ENCODE results near the gene USH1G. TPM values are rescaled to one million over a fixed set of nuclear protein-coding genes. Genes with fewer than 3 reads are reported as not detected.

The USH1G gene
- total RNA-seq, 1 donor from 2014 or later: 0.14 TPM

DNA sequence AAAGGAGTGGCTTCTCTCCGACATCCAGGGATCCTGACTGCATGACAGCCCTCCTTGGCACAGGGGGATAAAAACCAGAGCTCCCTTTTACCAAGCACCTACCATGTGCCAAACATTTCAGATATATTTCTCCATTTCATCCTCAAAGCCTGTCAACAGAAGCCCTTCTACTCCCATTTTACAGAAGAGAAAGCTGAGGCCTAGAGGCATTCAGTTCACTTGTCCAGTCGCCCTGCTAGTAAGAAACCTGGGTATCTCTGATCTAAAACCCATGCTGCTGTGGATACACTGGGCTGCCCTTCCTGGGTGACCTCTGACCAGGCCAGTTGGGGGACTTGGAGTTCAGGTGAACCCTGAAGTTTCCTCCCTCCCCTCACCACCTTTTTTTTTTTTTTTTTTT, 44.4 kb downstream of the USH1G start:
- H3K9ac ChIP-seq (ENCODE audit: low read length): no peak overlapping the region
- Mint-ChIP-seq H3K36me3 (ENCODE audit: low read depth, unreplicated experiment) (no peaks in the 10 kb centered on the region), H3K9me3 (ENCODE audit: unreplicated experiment) (no peaks in the 10 kb centered on the region), H3K27me3 (ENCODE audit: low read depth, unreplicated experiment) (peaks cover 33% of the 10 kb centered on the region), H3K4me1 (ENCODE audit: low read depth, unreplicated experiment) (no peaks in the 10 kb centered on the region), H3K27ac (ENCODE audit: unreplicated experiment) (no peak overlapping the region), H3K4me3 (ENCODE audit: unreplicated experiment) (no peak overlapping the region)
- H2AFZ ChIP-seq (ENCODE audit: low read depth, low read length): no peak overlapping the region
- H3K27ac ChIP-seq (ENCODE audit: low read depth, low read length): no peak overlapping the region
- no peaks in the 10 kb centered on the region for H3K36me3 ChIP-seq (ENCODE audit: insufficient read depth, low read length)
- no peak for TF ChIP-seq EZH2 (IDR thresholded peaks at IDR 0.05; ENCODE audit: insufficient read depth, low read length)
- TF ChIP-seq, protein P1, sequence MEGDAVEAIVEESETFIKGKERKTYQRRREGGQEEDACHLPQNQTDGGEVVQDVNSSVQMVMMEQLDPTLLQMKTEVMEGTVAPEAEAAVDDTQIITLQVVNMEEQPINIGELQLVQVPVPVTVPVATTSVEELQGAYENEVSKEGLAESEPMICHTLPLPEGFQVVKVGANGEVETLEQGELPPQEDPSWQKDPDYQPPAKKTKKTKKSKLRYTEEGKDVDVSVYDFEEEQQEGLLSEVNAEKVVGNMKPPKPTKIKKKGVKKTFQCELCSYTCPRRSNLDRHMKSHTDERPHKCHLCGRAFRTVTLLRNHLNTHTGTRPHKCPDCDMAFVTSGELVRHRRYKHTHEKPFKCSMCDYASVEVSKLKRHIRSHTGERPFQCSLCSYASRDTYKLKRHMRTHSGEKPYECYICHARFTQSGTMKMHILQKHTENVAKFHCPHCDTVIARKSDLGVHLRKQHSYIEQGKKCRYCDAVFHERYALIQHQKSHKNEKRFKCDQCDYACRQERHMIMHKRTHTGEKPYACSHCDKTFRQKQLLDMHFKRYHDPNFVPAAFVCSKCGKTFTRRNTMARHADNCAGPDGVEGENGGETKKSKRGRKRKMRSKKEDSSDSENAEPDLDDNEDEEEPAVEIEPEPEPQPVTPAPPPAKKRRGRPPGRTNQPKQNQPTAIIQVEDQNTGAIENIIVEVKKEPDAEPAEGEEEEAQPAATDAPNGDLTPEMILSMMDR (IDR thresholded peaks at IDR 0.05; ENCODE audit: insufficient read depth, low read depth, low read length): no peak
- DNase-seq (ENCODE audit: low read depth) (no peak), FAIRE-seq (no peak)
- no peaks in the 10 kb centered on the region for H4K20me1 ChIP-seq (ENCODE audit: insufficient read depth, low read length)
- no peak overlapping the region for H3K4me3 ChIP-seq (ENCODE audit: insufficient read depth, low read depth, low read length)
- H3K27me3 ChIP-seq (ENCODE audit: insufficient read depth, low read length): peaks cover 7% of the 10 kb centered on the region
- H3K4me1 ChIP-seq (ENCODE audit: insufficient read depth, low read length): no peaks in the 10 kb centered on the region
- no peaks in the 10 kb centered on the region for H3K79me2 ChIP-seq (ENCODE audit: insufficient read depth, low read length)
- H3K4me2 ChIP-seq (ENCODE audit: low read length): no peak overlapping the region
- no peaks in the 10 kb centered on the region for H3K9me3 ChIP-seq (ENCODE audit: insufficient read depth, low read depth, low read length)

DNA sequence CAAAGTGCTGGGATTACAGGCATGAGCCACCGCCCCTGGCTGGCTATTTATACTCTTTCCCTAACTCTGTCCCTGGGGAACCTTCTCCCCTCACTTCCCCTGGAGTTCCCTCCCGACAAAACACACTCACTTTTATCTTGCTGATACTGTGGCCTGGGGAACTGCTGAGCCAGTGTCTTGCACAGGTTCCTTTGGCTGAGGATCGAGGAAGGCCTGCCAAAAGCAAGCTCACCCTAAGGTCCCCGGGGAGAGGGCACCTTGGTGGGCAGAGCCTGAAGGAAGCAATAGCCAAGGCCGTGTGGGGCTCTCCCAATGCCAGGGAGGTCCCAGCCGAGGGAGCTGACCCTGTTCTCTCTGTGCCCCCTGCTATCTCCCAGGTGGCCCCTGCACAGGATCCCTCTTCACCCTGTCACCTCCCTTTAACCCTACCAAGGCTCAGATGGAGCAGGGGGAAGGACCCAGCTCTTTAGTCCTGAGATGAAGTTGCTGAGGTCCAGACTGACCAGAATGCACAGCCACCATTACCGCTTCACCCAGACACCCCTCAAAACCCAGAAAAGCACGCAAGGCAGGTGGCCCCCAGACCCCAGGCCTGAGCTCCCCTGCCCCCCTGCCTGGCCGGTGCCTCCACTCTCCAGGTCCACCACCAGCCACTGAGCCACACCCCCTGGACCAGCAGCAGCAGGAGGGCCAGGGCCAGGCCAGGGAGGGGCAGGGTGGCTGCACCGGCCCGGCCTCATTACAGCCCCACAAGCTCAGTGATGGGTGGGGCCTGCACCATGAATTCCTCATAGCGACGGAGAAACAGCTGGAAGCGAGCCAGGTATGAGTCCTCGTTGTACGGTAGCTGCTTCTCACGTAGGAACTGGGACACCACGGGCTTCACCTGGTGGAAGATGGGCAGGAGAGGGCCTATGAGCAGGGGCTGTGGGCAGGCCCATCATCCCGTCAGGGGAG, 45.2 kb downstream of the USH1G start:
- Mint-ChIP-seq H3K27ac (ENCODE audit: unreplicated experiment) (no peak overlapping the region), H3K36me3 (ENCODE audit: low read depth, unreplicated experiment) (no peaks in the 10 kb centered on the region), H3K27me3 (ENCODE audit: low read depth, unreplicated experiment) (peaks cover 28% of the 10 kb centered on the region), H3K9me3 (ENCODE audit: unreplicated experiment) (no peaks in the 10 kb centered on the region), H3K4me1 (ENCODE audit: low read depth, unreplicated experiment) (no peaks in the 10 kb centered on the region), H3K4me3 (ENCODE audit: unreplicated experiment) (no peak overlapping the region)
- Histone ChIP-seq H3K4me1 (ENCODE audit: insufficient read depth, low read length) (no peaks in the 10 kb centered on the region), H3K27me3 (ENCODE audit: insufficient read depth, low read length) (peaks cover 7% of the 10 kb centered on the region), H3K4me3 (ENCODE audit: insufficient read depth, low read depth, low read length) (no peak overlapping the region), H3K9ac (ENCODE audit: low read length) (no peak overlapping the region), H3K4me2 (ENCODE audit: low read length) (no peak overlapping the region), H3K9me3 (ENCODE audit: insufficient read depth, low read depth, low read length) (no peaks in the 10 kb centered on the region), H4K20me1 (ENCODE audit: insufficient read depth, low read length) (no peaks in the 10 kb centered on the region), H3K36me3 (ENCODE audit: insufficient read depth, low read length) (no peaks in the 10 kb centered on the region), H3K79me2 (ENCODE audit: insufficient read depth, low read length) (no peaks in the 10 kb centered on the region), H2AFZ (ENCODE audit: low read depth, low read length) (no peak overlapping the region), H3K27ac (ENCODE audit: low read depth, low read length) (no peak overlapping the region)
- no peak for FAIRE-seq
- no peak for DNase-seq (ENCODE audit: low read depth)
- TF ChIP-seq EZH2 (IDR thresholded peaks at IDR 0.05; ENCODE audit: insufficient read depth, low read length): no peak
- TF ChIP-seq, protein P1 (IDR thresholded peaks at IDR 0.05; ENCODE audit: insufficient read depth, low read depth, low read length): no peak

All from astrocyte (in vitro differentiated cells and primary cell).